Omental fat pad (tissue), 4 donors: ENCODE data around the gene HOXD13. TPM values are rescaled to one million over a fixed set of nuclear protein-coding genes. Genes with fewer than 3 reads are reported as not detected.

Source experiments
- ATAC-seq: fragments of 150-250 bp; one replicate; pipeline ENCODE4 v1.9.1; 2016; ENCODE audit warnings: mild to moderate bottlenecking, moderate library complexity; ENCODE audit not compliant: low FRiP score
- DNase-seq: peaks from one replicate; pipeline ENCODE4 v3.0.0-alpha.2; 2019; ENCODE audit warnings: low spot score
- CTCF ChIP-seq, 3 donors: fragments of 450-650 bp; IDR thresholded peaks; one replicate each; pipeline ENCODE4 v1.5.1; 2016 to 2017; ENCODE audit warnings: antibody characterized with exemption in 3 of 3, mild to moderate bottlenecking in 3 of 3, moderate library complexity in 2 of 3
- total RNA-seq, 4 donors: library from RNA; depleted of rRNA; stranded (reverse); fragments of >200 nt; gene quantifications; one replicate each; pipeline ENCODE4 v1.1.0, GENCODE V29; 2016

The HOXD13 gene
- total RNA-seq, 4 donors from 2014 or later = not detected

- DNase-seq (no peak), ATAC-seq (no peak)
- TF ChIP-seq CTCF (IDR thresholded peaks at IDR 0.05) = no peak
These were observed 20.9 kb upstream of the HOXD13 start for GRCh38 chr2:176071330-176072291.

- TF ChIP-seq CTCF (IDR thresholded peaks at IDR 0.05) = no peak
- ATAC-seq (no peak), DNase-seq (no peak)
These were observed 20.2 kb upstream of the HOXD13 start for GRCh38 chr2:176072292-176072669.

- ATAC-seq = no peak
- no peak for TF ChIP-seq CTCF (IDR thresholded peaks at IDR 0.05)
- no peak for DNase-seq
These were observed 19.3 kb upstream of the HOXD13 start for GRCh38 chr2:176072951-176073904.

- ATAC-seq (no peak), DNase-seq (no peak)
- TF ChIP-seq CTCF (IDR thresholded peaks at IDR 0.05) = no peak
These were observed 17.5 kb upstream of the HOXD13 start for GRCh38 chr2:176074919-176075425.

GRCh38 chr2:176075481-176075880 is 17.0 kb upstream of the HOXD13 start:
- TF ChIP-seq CTCF (IDR thresholded peaks at IDR 0.05) = no peak
- ATAC-seq (no peak), DNase-seq (no peak)

- ATAC-seq (no peak), DNase-seq (no peak)
- no peak for TF ChIP-seq CTCF (IDR thresholded peaks at IDR 0.05)
These were observed 16.5 kb upstream of the HOXD13 start for GRCh38 chr2:176076063-176076462.
